Endodermal cell (in vitro differentiated cells): ENCODE results near the gene UBQLN4. TPM values are rescaled to one million over a fixed set of nuclear protein-coding genes. Genes with fewer than 3 reads are reported as not detected.

ENCODE experiments used
- DNase-seq: peaks from one replicate; pipeline ENCODE4 v3.0.0-alpha.2; 2017
- H3K27ac ChIP-seq: 2 replicates; pipeline ENCODE4 v1.5.1; 2013; ENCODE audit warnings: mild to moderate bottlenecking, low read depth, low read length, moderate library complexity
- H3K27me3 ChIP-seq: 2 replicates; pipeline ENCODE4 v1.6.1; 2013; ENCODE audit warnings: mild to moderate bottlenecking, low read length, moderate library complexity; ENCODE audit not compliant: insufficient read depth, control insufficient read depth, poor library complexity, severe bottlenecking
- H3K36me3 ChIP-seq: 2 replicates; pipeline ENCODE4 v1.7.0; 2013; ENCODE audit warnings: mild to moderate bottlenecking, low read length, moderate library complexity; ENCODE audit not compliant: control insufficient read depth, insufficient read depth
- H3K4me1 ChIP-seq: one replicate; pipeline ENCODE4 v1.7.0; 2013; ENCODE audit warnings: low read length; ENCODE audit not compliant: control insufficient read depth, insufficient read depth
- H3K4me3 ChIP-seq: 2 replicates; pipeline ENCODE4 v1.5.1; 2013; ENCODE audit warnings: mild to moderate bottlenecking, low read length, moderate library complexity
- H3K9ac ChIP-seq: 2 replicates; pipeline ENCODE4 v1.6.1; 2013; ENCODE audit warnings: mild to moderate bottlenecking, low read length, moderate library complexity; ENCODE audit not compliant: poor library complexity, severe bottlenecking; ENCODE audit errors: extremely low read depth
- H3K9me3 ChIP-seq: 2 replicates; pipeline ENCODE4 v1.6.1; 2013; ENCODE audit warnings: mild to moderate bottlenecking, low read length, moderate library complexity; ENCODE audit not compliant: control insufficient read depth
- H3K27ac Mint-ChIP-seq: 2 replicates; pipeline ENCODE4 v1.8.0; 2020; ENCODE audit warnings: mixed read lengths
- H3K27me3 Mint-ChIP-seq: 2 replicates; pipeline ENCODE4 v1.8.0; 2021; ENCODE audit warnings: mild to moderate bottlenecking, mixed read lengths; ENCODE audit not compliant: insufficient read depth
- H3K36me3 Mint-ChIP-seq: 2 replicates; pipeline ENCODE4 v1.8.0; 2020; ENCODE audit warnings: low read depth, mixed read lengths
- H3K4me1 Mint-ChIP-seq: 2 replicates; pipeline ENCODE4 v1.8.0; 2020; ENCODE audit warnings: mixed read lengths
- H3K4me3 Mint-ChIP-seq: 2 replicates; pipeline ENCODE4 v1.8.0; 2020; ENCODE audit warnings: mild to moderate bottlenecking, moderate library complexity, mixed read lengths
- H3K9me3 Mint-ChIP-seq: 2 replicates; pipeline ENCODE4 v1.8.0; 2020; ENCODE audit warnings: mild to moderate bottlenecking, mixed read lengths
- CTCF ChIP-seq: fragments of 200-600 bp; sonication (generic); conservative IDR thresholded peaks from 2 replicates; pipeline ENCODE4 v1.5.0; 2021; ENCODE audit warnings: antibody characterized with exemption, mild to moderate bottlenecking
- WGBS, 2 experiments: methylation state at CpG; one replicate each; pipeline versions ENCODE4 v1.1.5 to v1.1.7; 2013; ENCODE audit warnings: missing lambda C conversion rate in 2 of 2, mixed read lengths in 1 of 2; ENCODE audit not compliant: insufficient coverage in 1 of 2, insufficient read length in 1 of 2; 5-methylcytosine and 5-hydroxymethylcytosine counted together
- total RNA-seq, 2 donors: library from RNA; stranded (reverse); fragmentation: NEBNext Ultra II Directional in 1 of 2; extraction: Animal tissue kit (Norgen Biotek cat#: 25700) in 1 of 2; gene quantifications; 2 replicates in 1 of 2; 3 replicates in 1 of 2; pipeline ENCODE4 v1.2.1, GENCODE V29; 2021

Gene UBQLN4
- total RNA-seq, 2 donors from 2014 or later: 56.4 to 62.4 TPM

DNA sequence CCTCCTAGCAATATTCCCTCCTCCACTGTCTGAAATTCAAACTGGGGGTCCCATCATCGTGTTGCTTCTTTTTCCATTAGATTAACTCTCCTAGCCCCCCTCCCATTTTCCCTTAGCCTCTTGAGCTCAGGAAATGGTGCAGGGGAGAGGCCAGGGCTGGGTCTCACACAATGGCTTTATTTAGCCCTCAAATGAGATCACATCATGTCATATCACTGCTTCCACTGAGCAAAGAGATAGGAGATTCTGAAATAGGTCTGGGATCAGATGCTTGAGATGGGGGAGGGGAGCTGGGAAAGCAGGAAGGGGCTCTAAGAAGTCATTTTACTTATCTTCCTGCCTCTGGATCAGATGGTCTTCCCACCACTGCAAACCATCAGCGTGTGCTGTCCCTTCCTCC lies 57.4 kb downstream of the UBQLN4 start:
- H3K4me1 ChIP-seq: peaks cover 6% of the 10 kb centered on the region
- no peaks in the 10 kb centered on the region for H3K36me3 ChIP-seq
- no peak overlapping the region for H3K9ac ChIP-seq
- no peaks in the 10 kb centered on the region for H3K36me3 Mint-ChIP-seq
- 79% methylated on average over 2 of the region's 2 CpGs; no CpG with 5 or more reads in 1 of the 2 experiments for WGBS, 2 experiments
- no peak for DNase-seq
- no peaks in the 10 kb centered on the region for H3K9me3 ChIP-seq
- no peak overlapping the region for H3K27ac ChIP-seq
- H3K4me1 Mint-ChIP-seq: peaks cover 8% of the 10 kb centered on the region
- no peak for TF ChIP-seq CTCF
- no peak overlapping the region for H3K27ac Mint-ChIP-seq
- no peaks in the 10 kb centered on the region for H3K27me3 Mint-ChIP-seq
- H3K4me3 Mint-ChIP-seq: no peak overlapping the region
- no peak overlapping the region for H3K4me3 ChIP-seq
- no peaks in the 10 kb centered on the region for H3K27me3 ChIP-seq
- H3K9me3 Mint-ChIP-seq: no peaks in the 10 kb centered on the region

DNA sequence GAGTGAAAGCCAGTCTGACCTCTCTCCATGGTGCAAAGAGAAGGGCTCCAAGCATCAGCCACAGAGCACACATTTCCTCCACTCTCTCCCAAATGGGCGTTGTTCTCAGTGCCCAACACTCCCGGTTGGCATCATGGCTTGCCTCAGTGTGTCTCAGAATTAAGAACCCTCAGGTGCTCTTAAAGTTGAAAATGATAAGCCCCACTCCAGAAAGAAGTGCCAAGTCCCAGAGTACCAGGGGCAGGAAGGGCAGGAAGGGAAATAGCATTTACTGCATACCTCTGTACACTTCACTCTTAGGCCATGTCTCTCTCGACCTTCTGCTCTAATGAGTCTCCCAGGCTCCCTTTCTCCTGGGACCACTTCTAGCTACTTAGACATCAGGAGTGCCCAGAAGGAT lies 60.0 kb downstream of the UBQLN4 start:
- Histone ChIP-seq H3K27me3 (no peaks in the 10 kb centered on the region), H3K9ac (no peak overlapping the region), H3K9me3 (no peaks in the 10 kb centered on the region), H3K36me3 (no peaks in the 10 kb centered on the region), H3K27ac (no peak overlapping the region), H3K4me1 (peaks cover 6% of the 10 kb centered on the region), H3K4me3 (no peak overlapping the region)
- no peak overlapping the region for H3K4me3 Mint-ChIP-seq
- no peak for DNase-seq
- no peak for TF ChIP-seq CTCF
- WGBS, 2 experiments: 87 to 88% methylated on average over 3 of the region's 3 CpGs
- H3K4me1 Mint-ChIP-seq: peaks cover 8% of the 10 kb centered on the region
- H3K27me3 Mint-ChIP-seq: no peaks in the 10 kb centered on the region
- no peak overlapping the region for H3K27ac Mint-ChIP-seq
- no peaks in the 10 kb centered on the region for H3K36me3 Mint-ChIP-seq
- H3K9me3 Mint-ChIP-seq: no peaks in the 10 kb centered on the region

DNA sequence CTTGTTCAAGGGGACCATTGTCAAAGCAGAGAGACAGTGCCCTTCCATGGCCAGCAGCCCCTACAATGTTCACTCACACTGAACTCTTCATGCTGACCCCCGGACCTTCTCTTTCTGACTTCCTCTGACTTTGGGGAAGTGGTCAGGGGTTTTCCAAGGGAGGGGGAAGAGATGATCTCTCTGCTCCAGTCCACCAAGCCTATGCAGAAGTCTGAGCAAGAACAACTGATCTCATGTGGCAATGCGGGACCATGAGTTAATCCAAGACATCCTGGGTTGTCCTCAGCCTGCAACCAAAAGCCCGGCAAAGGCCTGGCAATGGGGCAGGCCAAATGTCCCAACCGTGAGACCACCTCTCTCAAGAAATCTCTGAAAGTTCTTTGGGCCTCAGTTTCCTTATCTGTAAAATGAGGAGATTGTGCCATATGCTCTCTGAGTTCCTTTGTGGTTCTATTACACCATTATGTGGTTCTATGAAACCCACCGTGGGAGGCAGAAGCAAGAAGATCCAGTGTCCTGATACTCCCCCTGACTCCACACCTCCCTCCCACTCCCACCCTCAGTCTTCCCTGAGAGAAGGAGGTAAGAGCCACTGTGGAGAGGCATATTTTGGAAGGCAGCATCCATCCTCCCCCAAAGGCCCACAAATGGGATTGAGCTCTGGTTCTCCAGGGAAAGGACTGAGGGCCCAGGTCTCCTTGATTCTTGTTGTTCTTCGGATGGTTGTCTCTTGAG lies 63.4 kb downstream of the UBQLN4 start:
- Histone ChIP-seq H3K4me1 (no peaks in the 10 kb centered on the region), H3K9ac (no peak overlapping the region), H3K36me3 (no peaks in the 10 kb centered on the region), H3K27ac (no peak overlapping the region), H3K4me3 (no peak overlapping the region), H3K9me3 (no peaks in the 10 kb centered on the region), H3K27me3 (no peaks in the 10 kb centered on the region)
- Mint-ChIP-seq H3K27ac (no peak overlapping the region), H3K4me3 (no peak overlapping the region), H3K4me1 (no peaks in the 10 kb centered on the region), H3K9me3 (peaks cover 9% of the 10 kb centered on the region), H3K27me3 (no peaks in the 10 kb centered on the region), H3K36me3 (no peaks in the 10 kb centered on the region)
- WGBS, 2 experiments: 85 to 93% methylated on average over 3 to 6 of the region's 6 CpGs
- no peak for DNase-seq
- no peak for TF ChIP-seq CTCF
